K562 (cell line): ENCODE measurements around the gene CCAR1. TPM values are rescaled to one million over a fixed set of nuclear protein-coding genes. Genes with fewer than 3 reads are reported as not detected.
A peak's percentile ranks its signal among the peaks of the same experiment; 100 is the strongest.

Experiments used
- EHMT2 ChIP-seq: fragments of 450-650 bp; IDR thresholded peaks from 2 replicates; pipeline ENCODE4 v1.6.1; 2018; ENCODE audit warnings: antibody characterized with exemption
- ETV6 ChIP-seq, 3 experiments: fragments of 150-350 bp in 1 of 3; sonication (generic) in 1 of 3; formaldehyde crosslinking in 1 of 3; IDR thresholded peaks; 2 replicates each; pipeline versions ENCODE4 v1.6.1 to v1.8.0; 2014 to 2022; ENCODE audit warnings: borderline replicate concordance in 2 of 3, low read depth in 2 of 3, antibody characterized with exemption in 1 of 3, low read length in 1 of 3, mild to moderate bottlenecking in 1 of 3, missing genetic modification reagents in 1 of 3
- FOS ChIP-seq: IDR thresholded peaks from 3 replicates; pipeline ENCODE4 v1.6.1; 2011; ENCODE audit not compliant: insufficient read length; ENCODE audit errors: extremely low read depth
- HDAC2 ChIP-seq: fragments of 450-650 bp; IDR thresholded peaks from 2 replicates; pipeline ENCODE4 v1.6.1; 2016; ENCODE audit warnings: mild to moderate bottlenecking
- HDAC6 ChIP-seq: IDR thresholded peaks from 2 replicates; pipeline ENCODE4 v1.6.1; 2012; ENCODE audit warnings: low read depth, mild to moderate bottlenecking, control low read depth, inconsistent platforms, low read length, moderate library complexity
- KLF13 ChIP-seq: fragments of 450-650 bp; IDR thresholded peaks from 2 replicates; pipeline ENCODE4 v1.6.1; 2016; ENCODE audit warnings: missing genetic modification characterization, low read depth, mild to moderate bottlenecking, missing compliant biosample characterization, moderate library complexity, borderline replicate concordance
- LARP7 ChIP-seq: fragments of 450-650 bp; IDR thresholded peaks from 2 replicates; pipeline ENCODE4 v1.6.1; 2016
- NEUROD1 ChIP-seq: fragments of 150-350 bp; IDR thresholded peaks from 2 replicates; pipeline ENCODE4 v1.6.1; 2014; ENCODE audit warnings: borderline replicate concordance, low read length, low read depth; ENCODE audit not compliant: partially characterized antibody
- PCBP2 ChIP-seq: fragments of 200-400 bp; formaldehyde crosslinking; IDR thresholded peaks from 2 replicates; pipeline ENCODE4 v1.6.1; 2018; ENCODE audit warnings: low read length, low read depth, mild to moderate bottlenecking, moderate library complexity; ENCODE audit not compliant: poor library complexity, severe bottlenecking
- RBFOX2 ChIP-seq: fragments of 200-400 bp; formaldehyde crosslinking; IDR thresholded peaks from 2 replicates; pipeline ENCODE4 v1.6.1; 2017; ENCODE audit warnings: low read depth, mild to moderate bottlenecking, low read length, moderate library complexity
- SIN3A ChIP-seq, 2 experiments: fragments of 150-350 bp in 1 of 2; IDR thresholded peaks; 2 replicates each; pipeline ENCODE4 v1.6.1; 2011 to 2016; ENCODE audit warnings: borderline replicate concordance in 2 of 2, low read depth in 2 of 2, low read length in 2 of 2, mild to moderate bottlenecking in 2 of 2, moderate library complexity in 2 of 2; ENCODE audit not compliant: control insufficient read depth in 1 of 2
- SMAD1 ChIP-seq: fragments of 150-350 bp; IDR thresholded peaks from 2 replicates; pipeline ENCODE4 v1.6.1; 2014; ENCODE audit warnings: low read length, low read depth; ENCODE audit not compliant: partially characterized antibody
- TOE1 ChIP-seq, 2 experiments: fragments of 450-650 bp in 1 of 2; sonication (generic) in 1 of 2; formaldehyde crosslinking in 1 of 2; IDR thresholded peaks; 2 replicates each; pipeline versions ENCODE4 v1.7.1 to v1.8.0; 2016 to 2022; ENCODE audit warnings: borderline replicate concordance in 2 of 2, mild to moderate bottlenecking in 2 of 2, antibody characterized with exemption in 1 of 2, inconsistent platforms in 1 of 2, low read depth in 1 of 2, missing genetic modification reagents in 1 of 2, moderate library complexity in 1 of 2
- U2AF2 ChIP-seq: fragments of 200-400 bp; formaldehyde crosslinking; optimal IDR thresholded peaks from 2 replicates; pipeline ENCODE3; 2017; ENCODE audit warnings: low read depth, mild to moderate bottlenecking, low read length
- ZFX ChIP-seq: sonication (generic); formaldehyde crosslinking; IDR thresholded peaks from 2 replicates; pipeline ENCODE4 v1.8.0; 2022; ENCODE audit warnings: mild to moderate bottlenecking, missing genetic modification reagents, moderate library complexity
- ZNF133 ChIP-seq: fragments of 250-450 bp; sonication (Bioruptor Pico); IDR thresholded peaks from 2 replicates; pipeline ENCODE4 v1.4.0; 2020; ENCODE audit warnings: mild to moderate bottlenecking
- ZNF431 ChIP-seq: sonication (generic); formaldehyde crosslinking; IDR thresholded peaks from 2 replicates; pipeline ENCODE4 v1.8.0; 2022; ENCODE audit warnings: mild to moderate bottlenecking, missing genetic modification reagents
- ZNF780A ChIP-seq: fragments of 250-450 bp; sonication (Bioruptor Pico); IDR thresholded peaks from 2 replicates; pipeline ENCODE4 v1.5.0; 2021; ENCODE audit warnings: mild to moderate bottlenecking
- ZNF785 ChIP-seq: fragments of 250-450 bp; sonication (Bioruptor Pico); IDR thresholded peaks from 2 replicates; pipeline ENCODE4 v1.4.0; 2020; ENCODE audit warnings: mild to moderate bottlenecking
- polyA plus RNA-seq, 8 experiments: library from polyadenylated mRNA; depleted of rRNA in 4 of 8; stranded (reverse) in 5 of 8; unstranded in 3 of 8; fragments of >200 nt; fragmentation: Nextera tagmentation in 2 of 8; fragmentation: Illumina TruSeq in 1 of 8; extraction: Ambion mirVana in 2 of 8; extraction: Trizol in 1 of 8; gene quantifications; 2 replicates each; pipeline versions ENCODE4 v1.2.1 to v1.2.3, GENCODE V29; 2011 to 2014; ENCODE audit warnings: inconsistent platforms in 1 of 8, missing spikeins in 1 of 8
- total RNA-seq, 7 experiments: library from RNA; depleted of rRNA in 6 of 7; stranded (reverse); fragments of >200 nt in 6 of 7; fragmentation: Illumina TruSeq in 2 of 7; extraction: Trizol in 2 of 7; gene quantifications; 2 replicates each; pipeline versions ENCODE4 v1.2.1 to v1.2.3, GENCODE V29; 2011 to 2021; ENCODE audit warnings: low replicate concordance in 1 of 7
- TF ChIP-seq, protein P1 (sequence below): fragments of 200-800 bp; sonication (Bioruptor generic); IDR thresholded peaks from 2 replicates; pipeline ENCODE4 v1.6.1; 2017; ENCODE audit warnings: missing genetic modification characterization, missing compliant biosample characterization
- TF ChIP-seq, protein P2 (sequence below): sonication (generic); formaldehyde crosslinking; IDR thresholded peaks from 2 replicates; pipeline ENCODE4 v1.8.1; 2023; ENCODE audit warnings: mild to moderate bottlenecking, missing genetic modification reagents
- TF ChIP-seq, protein P3 (sequence below): conservative IDR thresholded peaks from 2 replicates; pipeline ENCODE4 v1.6.1; 2011; ENCODE audit warnings: low read depth, mild to moderate bottlenecking, low read length; ENCODE audit not compliant: control insufficient read depth
- TF ChIP-seq, protein P4 (sequence below): fragments of 250-450 bp; sonication (Bioruptor Pico); IDR thresholded peaks from 2 replicates; pipeline ENCODE4 v1.6.1; 2021; ENCODE audit warnings: mild to moderate bottlenecking

CCAR1 gene
- total and polyA plus RNA-seq, 9 of the 15 experiments (the other 6 are each of a cell fraction or from before 2014, with no cell fraction given): 44.8 to 173 (median 111) TPM

DNA sequence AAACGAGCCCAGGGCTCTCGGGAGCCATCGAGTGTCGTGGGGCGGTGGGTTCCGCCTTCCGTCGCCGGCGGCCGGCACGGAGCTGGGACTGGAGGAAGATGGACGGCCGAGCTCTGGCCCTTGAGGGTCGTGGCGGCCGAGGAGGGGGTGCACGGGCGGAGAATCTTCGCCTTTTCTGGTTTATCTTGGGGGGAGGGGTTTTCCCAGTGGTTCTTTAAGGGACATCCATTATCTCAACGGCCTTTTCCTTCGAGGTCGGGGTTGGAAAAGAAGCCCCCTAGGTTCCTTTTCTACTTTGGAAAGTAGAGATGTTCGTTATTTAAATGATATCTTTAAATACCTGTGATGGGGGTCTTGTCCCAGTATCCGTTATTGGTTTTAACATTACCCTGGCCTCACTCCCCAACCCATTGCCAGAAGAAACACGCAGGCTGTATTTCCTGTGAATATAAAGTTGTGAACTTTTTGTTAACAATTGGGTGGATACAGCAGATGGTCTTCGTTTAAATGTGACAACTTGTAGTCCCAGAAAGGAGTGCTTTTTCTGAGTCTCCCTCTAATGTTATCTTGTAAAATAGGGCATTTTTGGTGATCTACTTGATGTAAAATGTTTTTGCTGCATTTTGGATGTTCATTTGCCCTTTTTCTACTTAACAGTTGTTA lies 765 bp downstream of the CCAR1 start (continued):
- TF ChIP-seq ZNF785: no peak
- TF ChIP-seq TOE1 (IDR thresholded peaks at IDR 0.05; ENCODE audit: borderline replicate concordance): no peak
- TF ChIP-seq TOE1 (CRISPR knock-in tag; IDR thresholded peaks at IDR 0.05; ENCODE audit: borderline replicate concordance, low read depth): no peak
- no peak for TF ChIP-seq U2AF2
- no peak for TF ChIP-seq SMAD1
- TF ChIP-seq, protein P1, sequence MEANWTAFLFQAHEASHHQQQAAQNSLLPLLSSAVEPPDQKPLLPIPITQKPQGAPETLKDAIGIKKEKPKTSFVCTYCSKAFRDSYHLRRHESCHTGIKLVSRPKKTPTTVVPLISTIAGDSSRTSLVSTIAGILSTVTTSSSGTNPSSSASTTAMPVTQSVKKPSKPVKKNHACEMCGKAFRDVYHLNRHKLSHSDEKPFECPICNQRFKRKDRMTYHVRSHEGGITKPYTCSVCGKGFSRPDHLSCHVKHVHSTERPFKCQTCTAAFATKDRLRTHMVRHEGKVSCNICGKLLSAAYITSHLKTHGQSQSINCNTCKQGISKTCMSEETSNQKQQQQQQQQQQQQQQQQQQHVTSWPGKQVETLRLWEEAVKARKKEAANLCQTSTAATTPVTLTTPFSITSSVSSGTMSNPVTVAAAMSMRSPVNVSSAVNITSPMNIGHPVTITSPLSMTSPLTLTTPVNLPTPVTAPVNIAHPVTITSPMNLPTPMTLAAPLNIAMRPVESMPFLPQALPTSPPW (CRISPR knock-in tag): no peak
- no peak for TF ChIP-seq EHMT2
- TF ChIP-seq, protein P2, sequence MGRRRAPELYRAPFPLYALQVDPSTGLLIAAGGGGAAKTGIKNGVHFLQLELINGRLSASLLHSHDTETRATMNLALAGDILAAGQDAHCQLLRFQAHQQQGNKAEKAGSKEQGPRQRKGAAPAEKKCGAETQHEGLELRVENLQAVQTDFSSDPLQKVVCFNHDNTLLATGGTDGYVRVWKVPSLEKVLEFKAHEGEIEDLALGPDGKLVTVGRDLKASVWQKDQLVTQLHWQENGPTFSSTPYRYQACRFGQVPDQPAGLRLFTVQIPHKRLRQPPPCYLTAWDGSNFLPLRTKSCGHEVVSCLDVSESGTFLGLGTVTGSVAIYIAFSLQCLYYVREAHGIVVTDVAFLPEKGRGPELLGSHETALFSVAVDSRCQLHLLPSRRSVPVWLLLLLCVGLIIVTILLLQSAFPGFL: no peak
- no peak for TF ChIP-seq ZNF431 (CRISPR knock-in tag)
- TF ChIP-seq ZNF133 (CRISPR knock-in tag): no peak
- 0 out of 4 replicates have a peak, but pooled peaks of 1 of the 2 experiments have one; percentile 40 for TF ChIP-seq SIN3A (IDR thresholded peaks at IDR 0.05; ENCODE audit: borderline replicate concordance in 2 of 2, control insufficient read depth in 1 of 2, low read depth in 2 of 2, low read length in 2 of 2)
- no peak for TF ChIP-seq NEUROD1
- TF ChIP-seq FOS: no peak
- TF ChIP-seq PCBP2: no peak
- no peak for TF ChIP-seq RBFOX2
- no peak for TF ChIP-seq ZNF780A (CRISPR knock-in tag)
- no peak for TF ChIP-seq LARP7
- TF ChIP-seq, protein P3, sequence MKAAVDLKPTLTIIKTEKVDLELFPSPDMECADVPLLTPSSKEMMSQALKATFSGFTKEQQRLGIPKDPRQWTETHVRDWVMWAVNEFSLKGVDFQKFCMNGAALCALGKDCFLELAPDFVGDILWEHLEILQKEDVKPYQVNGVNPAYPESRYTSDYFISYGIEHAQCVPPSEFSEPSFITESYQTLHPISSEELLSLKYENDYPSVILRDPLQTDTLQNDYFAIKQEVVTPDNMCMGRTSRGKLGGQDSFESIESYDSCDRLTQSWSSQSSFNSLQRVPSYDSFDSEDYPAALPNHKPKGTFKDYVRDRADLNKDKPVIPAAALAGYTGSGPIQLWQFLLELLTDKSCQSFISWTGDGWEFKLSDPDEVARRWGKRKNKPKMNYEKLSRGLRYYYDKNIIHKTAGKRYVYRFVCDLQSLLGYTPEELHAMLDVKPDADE: no peak
- no peak for TF ChIP-seq HDAC2
- TF ChIP-seq KLF13: no peak
- TF ChIP-seq ZFX (CRISPR knock-in tag): no peak
- TF ChIP-seq ETV6 (IDR thresholded peaks at IDR 0.05; ENCODE audit: borderline replicate concordance in 1 of 2, low read depth in 2 of 2, low read length in 1 of 2): no peak
- 0 out of 2 replicates have a peak, but pooled peaks have one; percentile 2 for TF ChIP-seq ETV6 (CRISPR knock-in tag; IDR thresholded peaks at IDR 0.05; ENCODE audit: borderline replicate concordance)
- no peak for TF ChIP-seq HDAC6
- TF ChIP-seq, protein P4, sequence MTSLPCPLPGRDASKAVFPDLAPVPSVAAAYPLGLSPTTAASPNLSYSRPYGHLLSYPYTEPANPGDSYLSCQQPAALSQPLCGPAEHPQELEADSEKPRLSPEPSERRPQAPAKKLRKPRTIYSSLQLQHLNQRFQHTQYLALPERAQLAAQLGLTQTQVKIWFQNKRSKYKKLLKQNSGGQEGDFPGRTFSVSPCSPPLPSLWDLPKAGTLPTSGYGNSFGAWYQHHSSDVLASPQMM: no peak
